GM20431 (cell line): ENCODE measurements around the gene DUSP5.
"Not testable (repeated sequence)": the region's sequence is repeated elsewhere in the genome, so short reads cannot be mapped to it uniquely, and the experiment has no call there.

Experiments
- in situ Hi-C: fragments of 300-500 bp; cut with MseI, MboI; formaldehyde crosslinking; loops from one replicate; pipeline ENCODE4 v1.15.0; 2020; ENCODE audit warnings: low sequenced_read_pairs; ENCODE audit not compliant: unreplicated experiment

Gene DUSP5, protein sequence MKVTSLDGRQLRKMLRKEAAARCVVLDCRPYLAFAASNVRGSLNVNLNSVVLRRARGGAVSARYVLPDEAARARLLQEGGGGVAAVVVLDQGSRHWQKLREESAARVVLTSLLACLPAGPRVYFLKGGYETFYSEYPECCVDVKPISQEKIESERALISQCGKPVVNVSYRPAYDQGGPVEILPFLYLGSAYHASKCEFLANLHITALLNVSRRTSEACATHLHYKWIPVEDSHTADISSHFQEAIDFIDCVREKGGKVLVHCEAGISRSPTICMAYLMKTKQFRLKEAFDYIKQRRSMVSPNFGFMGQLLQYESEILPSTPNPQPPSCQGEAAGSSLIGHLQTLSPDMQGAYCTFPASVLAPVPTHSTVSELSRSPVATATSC

GRCh38 chr10:110497438-110498086 is at the start of gene DUSP5:
DUSP5 (plus strand) TSS chr10:110497907; CDS start chr10:110498122, 215 bp downstream.
- in situ Hi-C loops, result no loop called here

- in situ Hi-C loops, result no loop called here
These were observed 48.9 kb upstream of the DUSP5 start for GRCh38 chr10:110448682-110449418.

GRCh38 chr10:110455446-110455845 is 42.3 kb upstream of the DUSP5 start:
- in situ Hi-C loops, result no loop called here

DNA sequence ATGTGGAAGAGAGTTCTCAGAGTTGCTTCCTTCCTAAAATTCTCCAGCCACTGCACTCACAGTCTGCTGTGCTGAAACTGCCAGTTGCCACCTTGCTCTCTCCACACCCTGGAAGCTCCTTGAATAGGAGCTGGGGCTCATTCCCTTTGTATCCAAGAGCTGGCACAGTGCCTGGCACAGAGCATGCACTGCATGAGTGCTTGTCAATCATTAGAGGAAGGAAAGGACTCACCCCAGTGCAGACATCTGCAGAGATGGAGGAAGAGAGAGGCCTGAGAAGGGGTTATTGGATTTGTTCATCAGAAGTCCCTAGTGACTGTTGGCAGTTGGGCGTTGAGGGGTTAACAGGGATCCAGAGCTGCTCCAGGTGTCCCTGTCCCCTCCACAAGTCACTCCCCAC is 41.7 kb upstream of the DUSP5 start:
- in situ Hi-C loops, result no loop called here

- in situ Hi-C loops, result no loop called here
These were observed 41.1 kb upstream of the DUSP5 start for GRCh38 chr10:110456523-110457091.

- in situ Hi-C loops, result no loop called here
These were observed 39.9 kb upstream of the DUSP5 start for GRCh38 chr10:110457851-110458250.

- in situ Hi-C loops, result no loop called here
These were observed 39.3 kb upstream of the DUSP5 start for GRCh38 chr10:110458266-110458920.

GRCh38 chr10:110459600-110459999 is 38.1 kb upstream of the DUSP5 start:
- in situ Hi-C loops, result no loop called here

- in situ Hi-C loops, result no loop called here
These were observed 37.4 kb upstream of the DUSP5 start for GRCh38 chr10:110460111-110460809.

DNA sequence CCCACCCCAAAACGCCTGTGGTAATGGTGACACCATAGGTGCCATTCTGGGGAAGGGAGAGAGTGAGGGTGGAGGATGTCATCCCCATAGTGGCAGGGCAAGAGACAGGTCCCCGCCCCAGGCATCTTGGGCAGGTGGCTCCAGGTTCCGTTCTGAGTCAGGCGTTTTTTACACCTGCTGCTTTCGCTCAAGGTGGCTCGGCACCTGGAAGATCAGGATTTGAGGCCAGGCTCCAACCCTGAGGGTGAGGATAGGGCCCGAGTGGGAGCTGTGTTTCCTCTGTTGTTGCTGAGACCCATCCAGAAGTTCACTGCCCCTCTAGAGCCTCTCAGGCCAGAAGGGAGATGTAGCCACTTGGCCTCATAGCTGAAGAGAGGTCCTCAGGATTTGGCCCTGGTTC is 36.6 kb upstream of the DUSP5 start:
- in situ Hi-C loops, result no loop called here

- in situ Hi-C loops, result no loop called here
These were observed 36.2 kb upstream of the DUSP5 start for GRCh38 chr10:110461530-110461929.

DNA sequence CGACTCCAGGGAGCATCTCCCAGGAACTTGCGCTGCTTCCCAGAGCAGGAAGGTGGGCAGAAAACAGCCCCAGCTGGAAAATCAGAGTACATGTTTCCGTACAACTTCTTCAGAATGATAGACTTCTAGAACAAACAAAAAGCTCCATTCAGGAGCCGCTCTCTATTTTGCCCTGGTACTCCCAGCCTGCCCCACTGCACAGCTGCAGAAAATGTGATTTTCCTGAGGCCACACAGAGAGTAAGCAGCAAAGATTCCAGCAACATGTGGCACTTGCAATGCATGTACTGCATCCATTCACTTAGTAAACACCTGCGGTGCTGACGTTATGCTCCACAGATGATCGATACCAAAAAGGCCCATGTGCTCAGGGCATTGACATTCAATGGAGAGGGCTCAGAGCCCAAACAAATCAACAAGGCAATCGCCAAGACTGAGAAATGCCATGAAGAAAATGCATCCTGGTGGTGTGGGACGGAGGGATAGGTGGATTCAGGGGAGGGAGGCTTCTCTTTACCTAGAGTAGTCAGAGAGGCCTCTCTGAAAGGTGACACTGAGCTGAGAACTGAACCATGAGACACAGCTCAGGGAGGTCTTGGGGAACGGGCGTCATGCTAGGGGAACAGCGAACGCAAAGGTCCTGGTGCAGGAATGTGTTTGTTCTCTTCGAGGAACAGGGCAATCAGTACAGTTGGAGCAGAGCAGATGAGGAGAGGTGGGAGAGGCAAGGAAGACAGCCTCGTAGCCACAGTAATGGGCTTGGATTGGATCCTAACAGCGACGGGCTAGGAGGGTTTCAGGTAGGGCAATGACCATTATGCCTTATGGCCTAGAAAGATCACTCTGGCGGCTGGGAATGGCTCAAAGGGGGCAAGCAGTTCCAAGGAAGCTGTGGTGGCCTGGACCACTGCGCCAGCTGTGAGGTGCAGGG is 35.3 kb upstream of the DUSP5 start:
- in situ Hi-C loops, result no loop called here

GRCh38 chr10:110468258-110468657 is 29.4 kb upstream of the DUSP5 start:
- in situ Hi-C loops, result not testable (repeated sequence)

GRCh38 chr10:110470541-110470940 is 27.2 kb upstream of the DUSP5 start:
- in situ Hi-C loops, result not testable (repeated sequence)

GRCh38 chr10:110471566-110472139 is 26.1 kb upstream of the DUSP5 start:
- in situ Hi-C loops, result no loop called here

DNA sequence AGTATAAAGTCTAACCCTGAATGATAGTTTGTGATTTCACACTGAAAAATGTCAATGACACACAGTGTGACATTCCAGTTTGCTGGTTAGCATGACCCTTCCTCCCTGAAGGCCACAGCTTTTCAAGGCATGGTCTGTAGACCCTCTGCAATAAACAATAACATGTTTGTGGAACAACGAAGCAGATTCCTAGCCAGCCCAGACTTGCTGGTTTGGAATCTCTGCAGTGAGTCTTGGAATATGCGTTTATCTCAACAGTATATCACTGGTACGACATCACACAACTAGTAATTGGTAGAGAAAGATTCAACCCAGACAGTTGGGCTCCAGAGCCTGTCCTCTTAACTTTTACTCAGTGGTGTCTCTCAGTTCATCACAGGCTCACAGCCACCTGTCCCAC is 23.7 kb upstream of the DUSP5 start:
- in situ Hi-C loops, result no loop called here

DNA sequence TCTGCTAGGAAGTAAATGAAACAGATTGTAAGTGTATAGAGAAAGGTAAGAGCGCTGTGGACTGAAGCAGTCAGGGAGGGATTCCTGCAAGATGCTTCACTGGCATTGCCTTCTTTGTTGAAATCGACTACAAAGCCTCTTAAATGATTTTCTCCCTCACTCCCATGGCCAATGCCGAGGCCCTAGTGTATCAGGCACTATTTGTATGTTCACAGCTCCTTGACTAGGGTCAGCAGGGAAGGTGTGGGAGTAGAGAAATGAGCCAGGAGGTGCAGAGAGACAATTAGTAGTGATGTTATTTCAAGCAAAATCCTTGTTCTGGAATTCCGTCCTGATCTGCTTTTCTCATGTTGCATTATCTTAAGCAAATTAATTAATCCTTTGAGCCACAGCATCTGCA is 22.9 kb upstream of the DUSP5 start:
- in situ Hi-C loops, result no loop called here
